HG02973 (cell line): ENCODE data around the gene TTC14.

Experiments used
- ATAC-seq: cut with Tn5 transposase; IDR thresholded peaks from one replicate; pipeline ENCODE4 v1.9.1; 2021; ENCODE audit warnings: moderate library complexity; ENCODE audit not compliant: unreplicated experiment

TTC14 gene

DNA sequence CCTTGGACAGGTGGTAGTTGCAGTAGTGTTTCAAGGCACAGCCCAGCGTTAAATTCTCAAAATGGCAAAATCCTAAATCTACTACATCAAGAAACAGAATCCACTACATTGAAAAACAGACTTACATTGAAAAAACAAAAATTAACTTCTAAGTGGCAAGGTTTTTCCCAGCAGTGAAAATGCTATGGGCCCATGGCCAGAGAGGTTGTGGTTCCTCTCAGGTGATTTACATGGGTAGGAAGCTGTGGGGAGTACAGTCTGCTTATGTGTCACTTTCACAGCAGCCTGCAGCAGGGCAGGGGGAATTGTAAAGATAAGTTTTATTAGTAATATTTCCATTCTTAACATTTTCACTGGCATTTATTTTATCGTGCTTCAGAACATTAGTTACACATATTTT lies 24.9 kb downstream of the TTC14 start:
- peak; percentile 93 for ATAC-seq

GRCh38 chr3:180630371-180630770 lies 28.4 kb downstream of the TTC14 start:
- ATAC-seq = no peak

DNA sequence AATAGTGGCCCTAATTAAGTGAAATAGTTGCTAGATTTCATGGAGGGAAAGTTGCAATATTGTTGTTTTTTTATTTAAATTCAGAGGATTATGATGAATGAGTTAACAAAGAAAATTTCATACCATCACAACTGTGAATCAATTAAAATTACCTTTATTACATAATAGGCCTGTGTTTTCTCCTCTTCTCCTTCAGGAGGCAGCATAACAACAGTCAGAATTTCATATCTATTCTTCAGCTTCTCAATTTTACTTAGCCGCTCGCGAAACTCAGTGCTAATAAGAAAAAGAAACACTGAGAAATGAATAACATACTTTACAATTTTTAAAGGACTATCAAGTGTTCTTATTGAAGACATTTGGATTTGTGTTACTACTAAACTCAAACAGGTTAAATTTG lies 29.4 kb downstream of the TTC14 start:
- ATAC-seq = no peak

DNA sequence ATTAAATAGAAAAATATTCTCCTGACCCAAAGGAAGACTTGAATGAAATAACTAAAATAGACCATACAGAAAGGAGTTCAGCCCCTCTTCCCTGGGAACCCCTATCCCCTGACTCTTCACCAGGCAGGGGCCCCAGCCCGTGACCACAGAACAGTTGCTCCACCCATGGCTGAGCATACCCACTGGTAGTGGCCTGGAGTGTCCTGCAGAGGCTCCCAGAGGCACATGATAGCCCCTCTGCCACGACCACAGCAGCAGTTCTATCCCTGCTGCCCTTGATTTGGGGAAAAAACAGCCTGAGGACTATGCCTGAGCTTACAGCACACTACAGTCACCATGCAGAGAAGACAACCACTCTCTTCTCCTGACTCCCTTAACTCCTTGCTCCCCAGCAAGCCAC lies 31.8 kb downstream of the TTC14 start:
- no peak for ATAC-seq

- no peak for ATAC-seq
These were observed 39.0 kb downstream of the TTC14 start for GRCh38 chr3:180640987-180641386.

GRCh38 chr3:180646187-180646790 lies 44.3 kb downstream of the TTC14 start:
- ATAC-seq = peak; percentile 65

GRCh38 chr3:180656406-180656805 lies 54.4 kb downstream of the TTC14 start:
- no peak for ATAC-seq

GRCh38 chr3:180657094-180657493 lies 55.1 kb downstream of the TTC14 start:
- ATAC-seq = no peak
